HG03520 (cell line): ENCODE results near the gene SLC6A8.

Source experiments
- ATAC-seq: cut with Tn5 transposase; IDR thresholded peaks from one replicate; pipeline ENCODE4 v1.9.1; 2021; ENCODE audit warnings: mild to moderate bottlenecking, moderate library complexity; ENCODE audit not compliant: unreplicated experiment

The SLC6A8 gene

GRCh38 chrX:153687121-153688039 lies at the start of gene SLC6A8:
TSS of gene SLC6A8 (plus strand) at chrX:153687926. CDS start at chrX:153688575, 649 bp downstream.
- no peak for ATAC-seq

DNA sequence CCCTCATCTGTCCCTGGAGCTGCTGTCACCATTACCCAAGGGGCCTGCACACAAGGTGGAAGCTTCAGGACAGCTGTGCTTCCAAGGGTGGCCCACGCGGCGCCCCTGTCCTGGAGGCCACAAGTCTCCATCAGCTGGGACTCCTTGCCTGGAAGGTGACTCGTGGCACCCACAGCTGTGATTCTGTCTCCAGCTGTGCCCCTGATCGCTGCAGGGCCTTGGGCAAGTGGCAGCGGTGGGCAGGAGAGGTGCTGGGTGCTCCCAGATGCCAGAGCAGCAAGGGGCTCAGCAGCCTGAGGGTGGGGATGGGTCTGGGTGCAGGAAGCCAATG lies 49.7 kb upstream of the SLC6A8 start:
- no peak for ATAC-seq

- no peak for ATAC-seq
Measured at GRCh38 chrX:153638436-153639176, 49.1 kb upstream of the SLC6A8 start.

GRCh38 chrX:153639177-153640044 lies 48.3 kb upstream of the SLC6A8 start:
- ATAC-seq, result no peak

GRCh38 chrX:153640045-153640686 lies 47.6 kb upstream of the SLC6A8 start:
- no peak for ATAC-seq

DNA sequence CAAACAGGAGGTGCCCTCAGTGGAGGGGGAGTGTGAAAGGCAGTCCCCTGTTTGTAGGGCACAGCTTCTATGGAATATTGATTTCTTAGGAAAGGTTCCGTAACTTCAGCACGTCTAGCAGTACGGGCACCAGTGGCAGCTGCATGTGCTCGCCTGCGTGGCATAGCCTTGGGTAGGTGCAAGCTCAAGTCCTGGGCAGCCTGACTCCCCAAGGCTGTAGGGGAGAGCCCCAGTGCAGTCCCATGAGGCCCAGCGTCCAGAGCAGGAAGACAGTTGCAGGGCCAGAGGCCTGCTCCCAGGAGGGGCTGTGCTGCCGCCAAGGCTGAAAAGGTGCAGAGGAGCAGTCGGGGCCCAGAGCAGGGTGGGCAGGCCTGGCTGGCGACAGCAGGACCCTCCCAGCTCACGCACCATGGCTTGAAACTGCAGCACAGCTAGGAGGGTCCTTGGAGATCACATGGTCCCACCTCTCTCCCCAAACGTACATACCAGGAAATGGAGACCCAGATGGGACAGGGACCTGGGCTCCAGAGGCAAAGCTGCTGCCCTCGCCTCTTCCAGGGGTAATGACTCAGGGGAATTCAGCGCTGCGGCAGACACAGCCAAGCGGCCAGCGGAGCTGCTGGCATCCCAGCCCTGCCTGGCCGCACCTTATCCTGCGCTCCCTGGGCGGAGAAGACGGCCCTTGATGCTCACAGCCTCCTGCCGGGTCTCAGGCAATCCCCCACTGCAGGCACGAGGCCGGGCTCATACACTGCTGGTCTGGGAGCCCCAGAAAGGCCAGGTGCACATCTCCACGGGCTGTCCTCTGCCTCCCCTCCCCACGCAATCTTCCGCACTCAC lies 46.8 kb upstream of the SLC6A8 start:
- no peak for ATAC-seq

DNA sequence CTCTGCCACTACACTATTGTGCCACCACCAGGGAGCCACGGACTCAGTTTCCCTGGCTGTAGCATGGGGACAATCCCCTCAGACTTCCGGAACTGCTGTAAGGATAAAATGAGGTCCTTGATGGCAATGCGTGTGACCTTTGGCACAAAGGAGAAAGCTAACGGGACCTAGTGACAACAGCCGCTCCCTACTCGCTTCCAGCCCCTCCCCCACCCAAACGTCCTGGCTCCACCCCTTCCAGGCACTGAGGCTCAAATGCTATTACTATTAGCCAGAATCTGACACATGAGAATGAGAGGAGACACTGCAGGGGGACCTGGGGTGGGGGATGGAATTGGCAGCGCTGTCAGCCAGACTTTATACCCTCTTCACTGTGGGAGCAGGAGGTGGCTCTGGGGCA lies 46.1 kb upstream of the SLC6A8 start:
- no peak for ATAC-seq

DNA sequence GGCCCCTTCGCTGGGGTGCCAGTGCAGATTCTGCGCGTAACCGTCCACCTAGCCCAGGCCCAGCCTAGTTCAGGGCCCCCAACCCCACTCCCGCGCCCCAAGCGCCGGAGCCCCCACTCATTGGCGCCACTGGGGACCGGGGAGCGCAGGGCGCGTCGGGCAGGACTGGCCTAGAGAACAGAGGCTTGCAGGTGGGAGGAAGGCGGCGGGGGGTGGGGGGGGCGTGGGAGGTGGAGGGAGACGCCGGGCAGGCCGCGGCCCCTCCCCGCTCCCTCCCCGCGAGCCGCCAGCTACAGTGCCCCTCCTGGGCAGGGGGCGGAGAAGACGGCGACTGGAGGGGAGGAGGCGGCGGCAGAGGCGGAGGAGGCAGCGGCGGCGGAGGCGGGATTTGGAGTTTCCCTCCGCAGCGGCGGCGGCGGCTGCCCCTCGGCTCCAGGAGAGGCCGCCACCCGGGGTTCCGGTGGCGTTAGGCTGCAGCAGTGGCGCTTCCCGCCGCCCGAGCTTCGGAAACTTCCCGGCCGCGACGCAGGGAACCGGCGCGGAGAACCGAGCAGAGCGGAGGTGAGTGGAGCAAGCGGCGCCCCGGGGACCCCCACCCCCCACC lies 45.6 kb upstream of the SLC6A8 start:
- no peak for ATAC-seq

DNA sequence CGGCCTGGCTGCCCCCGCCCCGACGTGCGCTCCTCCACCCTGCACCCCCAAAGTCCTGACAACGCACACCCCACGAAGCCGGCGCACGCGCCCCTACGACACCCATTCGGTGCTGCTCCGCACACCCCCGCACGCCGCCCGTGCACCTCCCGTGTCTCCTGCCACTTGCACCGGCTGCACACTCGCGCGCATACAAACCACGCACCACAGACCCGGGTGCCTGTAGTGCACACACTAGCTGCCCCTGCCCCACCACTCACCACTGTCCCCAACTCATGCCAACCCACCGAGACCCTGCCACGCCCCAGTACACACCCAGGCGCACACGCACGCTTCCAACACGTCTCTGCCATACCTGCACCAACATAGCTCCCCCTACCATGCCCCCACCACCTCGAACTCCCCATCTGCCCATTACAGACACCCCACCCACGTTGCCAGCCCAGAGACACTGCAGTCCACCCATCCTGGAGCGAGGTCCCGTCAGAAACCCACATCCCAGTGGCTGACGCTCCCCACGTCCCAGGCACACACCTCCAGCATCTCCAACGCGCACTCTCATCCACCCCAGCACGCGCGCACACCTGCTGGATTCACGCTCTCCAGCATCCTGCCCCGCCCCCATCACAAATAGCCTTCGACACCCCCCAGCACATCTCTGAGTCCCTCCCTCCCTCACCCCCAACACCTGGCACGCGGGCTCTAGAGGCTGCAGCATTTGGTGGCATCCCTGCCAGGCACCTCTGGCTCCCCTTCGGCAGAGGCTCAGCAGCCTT lies 44.9 kb upstream of the SLC6A8 start:
- no peak for ATAC-seq

GRCh38 chrX:153643431-153644351 lies 44.0 kb upstream of the SLC6A8 start:
- no peak for ATAC-seq

DNA sequence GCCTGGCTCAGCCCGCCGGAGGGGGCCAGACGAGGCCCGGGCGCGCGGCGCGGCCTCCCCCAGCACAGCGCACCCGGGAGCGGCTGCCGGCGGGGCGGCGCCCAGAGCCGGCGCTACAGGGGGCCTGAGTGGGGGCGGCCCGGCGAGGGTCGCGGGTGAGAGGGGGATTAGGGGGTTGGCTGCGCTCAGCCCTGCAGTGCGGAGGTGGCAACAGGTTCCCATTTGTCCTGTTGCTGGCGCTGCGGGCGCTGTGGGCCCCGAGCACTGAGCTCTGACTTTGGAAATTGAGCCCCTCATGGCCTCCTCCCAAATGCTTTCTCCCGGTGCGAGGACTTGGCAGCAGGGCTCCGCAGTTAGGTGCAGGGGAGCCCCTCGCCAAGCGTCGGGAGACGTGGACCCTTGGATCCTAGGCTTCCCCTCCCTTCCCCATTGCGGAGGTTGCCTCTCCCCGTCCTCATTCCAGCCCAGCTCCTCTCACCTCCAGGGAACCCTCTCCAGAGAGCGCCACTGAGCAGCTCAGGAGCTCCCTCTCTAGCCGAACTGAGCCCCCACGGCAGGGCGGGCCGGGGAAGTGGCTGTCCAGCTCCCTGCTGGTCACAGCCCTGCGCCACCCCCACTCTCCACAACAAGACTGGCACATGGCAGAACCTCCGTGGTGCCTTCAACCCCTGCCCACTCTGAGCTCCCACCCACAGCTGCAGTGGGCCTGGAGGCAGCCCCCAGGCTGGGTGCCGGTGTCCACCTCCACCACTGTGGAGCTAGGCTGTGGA lies 43.2 kb upstream of the SLC6A8 start:
- ATAC-seq, result no peak

GRCh38 chrX:153645151-153645550 lies 42.6 kb upstream of the SLC6A8 start:
- no peak for ATAC-seq

GRCh38 chrX:153645921-153646488 lies 41.7 kb upstream of the SLC6A8 start:
- ATAC-seq, result no peak

DNA sequence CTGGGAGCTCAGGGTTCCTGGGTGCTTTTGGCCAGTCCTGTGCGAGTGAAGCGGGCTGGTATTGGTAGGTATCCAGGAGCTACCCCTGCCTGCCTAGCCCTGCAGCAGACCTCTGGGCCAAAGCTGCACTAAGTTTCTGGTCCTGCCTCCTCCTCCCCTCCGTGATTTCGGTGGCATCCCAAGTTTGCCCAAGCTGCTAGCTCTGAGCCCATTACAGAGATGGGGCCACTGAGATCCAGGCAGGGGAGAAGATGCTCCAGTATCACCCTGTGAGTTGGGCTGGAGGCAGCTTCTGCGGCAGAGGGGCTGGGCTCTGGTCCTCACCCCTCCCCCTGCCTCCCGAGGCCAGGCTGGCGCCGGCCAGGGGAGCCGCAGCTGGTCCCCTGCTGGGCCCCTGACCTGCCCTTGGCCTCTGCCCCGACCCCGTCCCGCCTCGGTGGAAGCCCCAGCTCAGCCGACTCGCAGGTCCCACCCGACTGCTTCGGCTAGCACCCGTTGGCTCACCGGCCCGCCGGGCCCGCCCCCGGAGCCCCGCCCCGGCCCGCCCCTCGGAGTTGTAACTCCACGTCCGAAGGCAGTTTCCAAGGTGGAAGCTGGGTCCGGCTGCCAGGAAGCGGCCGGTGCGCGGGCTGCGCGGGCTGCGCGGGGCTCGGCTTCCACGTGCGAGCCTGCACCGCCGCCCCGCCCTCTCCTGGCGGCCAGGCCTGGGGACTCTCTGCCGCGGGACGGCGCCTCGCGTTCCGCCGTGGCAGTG lies 40.9 kb upstream of the SLC6A8 start, which contains the start of gene DUSP9:
DUSP9 (plus strand) TSS at position 584 of the 754 bp plus-strand sequence. CDS start 751 bp downstream, outside the sequence.
- ATAC-seq, result no peak

DNA sequence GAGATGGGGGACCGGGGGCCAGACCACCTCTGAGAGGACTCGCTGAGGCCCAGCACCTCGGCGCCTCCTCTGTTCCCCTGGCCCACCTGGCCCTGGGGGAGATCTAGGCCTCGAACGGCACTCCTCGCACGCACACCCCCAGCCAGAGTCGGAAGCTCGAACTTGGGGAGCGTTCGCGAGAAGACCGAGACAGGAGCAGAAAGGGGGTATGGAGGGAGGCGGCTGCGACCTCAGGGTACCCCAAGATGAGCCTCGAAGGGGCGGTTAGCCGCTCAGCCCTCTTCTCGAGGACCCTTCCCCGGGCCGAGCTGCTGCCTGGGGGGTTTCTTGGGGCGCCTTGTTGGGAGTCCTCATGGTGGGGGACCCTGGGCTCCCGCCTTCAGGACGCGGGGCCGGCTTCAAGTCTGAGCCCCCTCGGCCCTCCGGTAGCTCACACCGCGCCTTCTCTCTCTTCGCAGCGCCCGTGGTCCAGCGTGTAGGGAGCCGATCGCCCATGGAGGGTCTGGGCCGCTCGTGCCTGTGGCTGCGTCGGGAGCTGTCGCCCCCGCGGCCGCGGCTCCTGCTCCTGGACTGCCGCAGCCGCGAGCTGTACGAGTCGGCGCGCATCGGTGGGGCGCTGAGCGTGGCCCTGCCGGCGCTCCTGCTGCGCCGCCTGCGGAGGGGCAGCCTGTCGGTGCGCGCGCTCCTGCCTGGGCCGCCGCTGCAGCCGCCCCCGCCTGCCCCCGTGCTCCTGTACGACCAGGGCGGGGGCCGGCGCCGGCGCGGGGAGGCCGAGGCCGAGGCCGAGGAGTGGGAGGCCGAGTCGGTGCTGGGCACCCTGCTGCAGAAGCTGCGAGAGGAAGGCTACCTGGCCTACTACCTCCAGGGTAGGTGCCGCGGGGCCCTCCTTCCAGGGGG lies 40.0 kb upstream of the SLC6A8 start:
- no peak for ATAC-seq
